Body of pancreas (tissue), 4 donors: ENCODE measurements around the gene RUBCN. TPM values are rescaled to one million over a fixed set of nuclear protein-coding genes. Genes with fewer than 3 reads are reported as not detected.

Experiments
- ATAC-seq: fragments of 150-250 bp; one replicate; pipeline ENCODE4 v1.9.1; 2016
- DNase-seq, 4 donors: peaks; one replicate each; pipeline ENCODE4 v3.0.0-alpha.2; 2019
- H3K27ac ChIP-seq, 4 donors: fragments of 200-600 bp; sonication (generic); 1 replicate in 3 of 4; 2 replicates in 1 of 4; pipeline versions ENCODE4 v1.5.1 to v1.6.1; 2016 to 2019; ENCODE audit warnings: mild to moderate bottlenecking in 1 of 4, mixed read lengths in 1 of 4, moderate library complexity in 1 of 4
- H3K27me3 ChIP-seq, 2 donors: fragments of 200-600 bp; sonication (generic); one replicate each; pipeline ENCODE4 v1.6.0; 2016; ENCODE audit warnings: mild to moderate bottlenecking in 1 of 2
- H3K36me3 ChIP-seq, 2 donors: fragments of 200-600 bp; sonication (generic); replicated peaks in 1 of 2; 2 replicates each; pipeline ENCODE4 v1.5.1; 2016; ENCODE audit warnings: low read depth in 2 of 2; ENCODE audit not compliant: insufficient read depth in 1 of 2
- H3K4me1 ChIP-seq: fragments of 200-600 bp; sonication (generic); one replicate; pipeline ENCODE4 v1.6.0; 2016
- H3K4me3 ChIP-seq, 2 donors: fragments of 200-600 bp; sonication (generic); 1 replicate in 1 of 2; 2 replicates in 1 of 2; pipeline ENCODE4 v1.5.1; 2016 to 2019
- H3K9me3 ChIP-seq, 3 donors: fragments of 200-600 bp; sonication (generic); 1 replicate in 2 of 3; 2 replicates in 1 of 3; pipeline ENCODE4 v1.5.1; 2016
- POLR2A ChIP-seq, 3 donors: fragments of 450-650 bp; IDR thresholded peaks; one replicate each; pipeline ENCODE4 v1.6.1; 2016; ENCODE audit warnings: antibody characterized with exemption in 3 of 3, mild to moderate bottlenecking in 2 of 3
- WGBS, 2 donors: methylation state at CpG; one replicate each; pipeline ENCODE4 v1.1.5; 2017; 5-methylcytosine and 5-hydroxymethylcytosine counted together
- intact Hi-C: fragments of 100-400 bp; cut with DNase I; formaldehyde crosslinking; loops from one replicate; pipeline ENCODE4 v1.15.1; 2023
- total RNA-seq, 2 donors: library from RNA; depleted of rRNA; stranded (reverse); fragments of >200 nt; gene quantifications; one replicate each; pipeline ENCODE4 v1.1.0, GENCODE V29; 2016
- TF ChIP-seq, protein P1 (sequence below), 7 experiments: fragments of 450-650 bp in 4 of 7; fragments of 200-600 bp in 3 of 7; sonication (generic) in 3 of 7; IDR thresholded peaks; one replicate each; pipeline ENCODE4 v1.5.1; 2016 to 2019; ENCODE audit warnings: antibody characterized with exemption in 7 of 7

RUBCN gene
- total RNA-seq: 10 to 100 TPM; 23.1 to 33.0 TPM

DNA sequence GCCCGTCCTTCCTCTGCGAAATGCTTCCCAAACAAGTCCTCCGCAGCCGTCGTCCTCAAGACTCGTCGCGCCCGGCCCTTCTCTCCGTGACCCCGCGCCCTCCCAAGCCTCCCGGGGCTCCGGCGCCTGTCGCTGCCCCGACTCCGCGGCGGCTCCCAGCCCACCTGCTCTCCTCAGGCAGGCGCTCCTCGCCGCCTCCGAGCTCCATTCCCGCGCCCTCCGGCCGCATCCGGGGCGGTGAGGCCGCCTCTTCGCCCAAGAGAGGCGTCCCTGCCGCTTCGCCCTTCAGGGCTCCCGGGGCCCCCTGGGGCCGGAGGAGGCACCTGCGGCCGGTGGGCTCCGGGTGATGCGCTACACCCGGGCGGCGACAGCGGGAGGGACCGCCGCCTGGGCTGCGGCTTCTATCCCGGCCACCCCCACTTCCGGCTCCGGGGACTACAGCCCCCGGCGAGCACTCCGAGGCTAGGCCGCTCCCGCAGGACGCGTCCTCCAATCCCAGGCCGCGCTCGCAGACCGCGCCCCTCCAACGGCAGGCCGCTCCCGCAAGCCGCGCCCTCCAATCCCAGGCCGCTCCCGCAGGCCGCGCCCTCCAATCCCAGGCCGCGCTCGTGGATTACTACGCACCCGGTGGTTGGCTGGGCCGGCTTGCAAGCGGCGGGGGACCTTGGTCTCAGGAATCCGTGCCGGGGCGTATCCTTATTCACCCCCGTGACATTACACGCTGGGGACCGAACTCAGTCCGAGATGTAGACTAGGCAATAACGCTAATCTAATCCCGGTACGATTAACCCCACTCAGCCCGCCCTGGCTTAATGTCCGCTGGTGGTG is at the start of gene RUBCN:
Gene RUBCN (minus strand): TSS at position 414 of the 828 bp plus-strand sequence. CDS start 185 bp downstream, at position 229.
- Histone ChIP-seq H3K9me3 (no peaks in the 10 kb centered on the region), H3K27me3 (no peaks in the 10 kb centered on the region), H3K36me3 (no peaks in the 10 kb centered on the region), H3K4me1 (peaks cover 16% of the 10 kb centered on the region), H3K4me3 (peak within 1 kb of the TSS; percentile 82 to 93), H3K27ac (peak within 1 kb of the TSS; percentile 60 to 87 (median 74))
- DNase-seq: peak; percentile 94 to 95 (median 94)
- peak; percentile 99 for ATAC-seq
- intact Hi-C loops: no loop called here
- peak; percentile 49 to 70 (median 66) for TF ChIP-seq POLR2A (IDR thresholded peaks at IDR 0.05)
- TF ChIP-seq, protein P1, sequence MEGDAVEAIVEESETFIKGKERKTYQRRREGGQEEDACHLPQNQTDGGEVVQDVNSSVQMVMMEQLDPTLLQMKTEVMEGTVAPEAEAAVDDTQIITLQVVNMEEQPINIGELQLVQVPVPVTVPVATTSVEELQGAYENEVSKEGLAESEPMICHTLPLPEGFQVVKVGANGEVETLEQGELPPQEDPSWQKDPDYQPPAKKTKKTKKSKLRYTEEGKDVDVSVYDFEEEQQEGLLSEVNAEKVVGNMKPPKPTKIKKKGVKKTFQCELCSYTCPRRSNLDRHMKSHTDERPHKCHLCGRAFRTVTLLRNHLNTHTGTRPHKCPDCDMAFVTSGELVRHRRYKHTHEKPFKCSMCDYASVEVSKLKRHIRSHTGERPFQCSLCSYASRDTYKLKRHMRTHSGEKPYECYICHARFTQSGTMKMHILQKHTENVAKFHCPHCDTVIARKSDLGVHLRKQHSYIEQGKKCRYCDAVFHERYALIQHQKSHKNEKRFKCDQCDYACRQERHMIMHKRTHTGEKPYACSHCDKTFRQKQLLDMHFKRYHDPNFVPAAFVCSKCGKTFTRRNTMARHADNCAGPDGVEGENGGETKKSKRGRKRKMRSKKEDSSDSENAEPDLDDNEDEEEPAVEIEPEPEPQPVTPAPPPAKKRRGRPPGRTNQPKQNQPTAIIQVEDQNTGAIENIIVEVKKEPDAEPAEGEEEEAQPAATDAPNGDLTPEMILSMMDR (IDR thresholded peaks at IDR 0.05): peak in 1 of 7 experiments; percentile 10
- WGBS, 2 donors: 0 to 1% methylated on average over 18 to 83 of the region's 92 CpGs

DNA sequence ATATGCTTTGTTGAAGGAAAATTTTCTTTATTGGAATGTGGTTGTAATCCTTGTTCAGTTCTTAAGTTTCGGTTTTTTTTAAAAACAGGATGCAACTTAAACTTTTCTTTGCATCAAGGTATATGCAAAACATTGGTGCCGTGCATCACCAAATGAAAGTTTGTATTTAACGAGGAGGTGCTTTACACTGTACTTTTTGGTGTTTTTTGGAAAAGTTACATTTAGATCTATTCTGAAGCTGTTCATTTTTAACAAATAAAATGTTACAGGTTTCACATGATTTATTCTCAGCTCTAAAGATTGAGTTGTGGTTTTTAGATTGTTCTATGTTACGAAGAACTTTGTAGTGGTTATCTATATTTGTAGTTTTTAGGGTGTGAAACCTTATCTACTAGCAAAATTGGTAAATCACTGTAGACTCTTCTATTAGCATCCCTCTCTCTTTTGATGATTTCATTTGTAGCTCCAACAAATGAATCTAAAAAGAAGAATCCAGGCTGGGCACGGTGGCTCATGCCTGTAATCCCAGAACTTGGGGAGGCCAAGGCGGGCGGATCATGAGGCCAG is 47.4 kb upstream of the RUBCN start:
- Histone ChIP-seq H3K27me3 (no peaks in the 10 kb centered on the region), H3K36me3 (peaks cover 0 to 11% of the 10 kb centered on the region in 2 donors), H3K27ac (no peak overlapping the region), H3K4me3 (no peak overlapping the region), H3K4me1 (no peaks in the 10 kb centered on the region), H3K9me3 (no peaks in the 10 kb centered on the region)
- 96 to 97% methylated on average over 7 of the region's 7 CpGs for WGBS, 2 donors
- TF ChIP-seq, protein P1 (IDR thresholded peaks at IDR 0.05): no peak
- TF ChIP-seq POLR2A (IDR thresholded peaks at IDR 0.05): no peak
- DNase-seq: no peak
- no peak for ATAC-seq
- intact Hi-C loops: no loop called here

DNA sequence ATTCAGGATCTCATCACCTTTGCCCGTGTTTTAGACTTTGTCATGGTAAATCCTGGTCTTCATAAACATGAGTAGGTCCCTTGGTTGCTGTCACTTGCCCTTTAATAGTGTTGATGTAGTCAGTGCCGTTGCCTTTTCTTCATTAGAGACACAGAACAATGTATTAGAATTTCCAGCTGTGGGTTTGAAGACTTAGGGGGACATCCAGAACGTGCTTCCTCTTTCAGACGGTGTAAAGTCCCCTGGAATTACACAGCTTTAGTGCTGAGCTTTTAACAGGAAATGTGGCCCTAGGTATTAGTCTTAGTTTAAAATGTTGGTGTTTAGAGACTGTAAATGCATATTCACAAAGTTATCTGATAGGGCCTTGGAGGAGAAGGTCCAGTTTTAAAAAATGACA is 45.5 kb upstream of the RUBCN start:
- Histone ChIP-seq H3K4me1 (no peaks in the 10 kb centered on the region), H3K9me3 (no peaks in the 10 kb centered on the region), H3K36me3 (peaks cover 0 to 23% of the 10 kb centered on the region in 2 donors), H3K27me3 (no peaks in the 10 kb centered on the region), H3K27ac (no peak overlapping the region), H3K4me3 (no peak overlapping the region)
- 64 to 80% methylated on average over 4 of the region's 4 CpGs for WGBS, 2 donors
- no peak for TF ChIP-seq POLR2A (IDR thresholded peaks at IDR 0.05)
- TF ChIP-seq, protein P1 (IDR thresholded peaks at IDR 0.05): no peak
- intact Hi-C loops: no loop called here
- ATAC-seq (no peak), DNase-seq (no peak)

DNA sequence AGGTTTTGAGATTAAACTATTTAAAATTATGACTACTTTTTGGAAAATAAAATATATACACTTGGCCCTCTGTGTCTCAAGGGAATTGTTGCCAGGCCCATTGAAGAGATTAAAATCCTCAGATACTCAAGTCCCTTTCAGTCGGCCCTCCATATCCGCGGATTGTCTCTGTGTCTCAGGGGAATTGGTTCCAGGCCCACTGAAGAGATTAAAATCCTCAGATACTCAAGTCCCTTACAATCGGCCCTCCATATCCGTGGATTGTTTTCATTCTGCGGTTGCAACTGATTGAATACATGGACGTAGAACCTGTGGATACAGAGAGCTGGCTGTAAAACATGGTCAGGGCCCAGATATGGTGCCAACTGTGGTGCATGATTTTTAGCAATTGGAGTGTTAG is 38.6 kb upstream of the RUBCN start:
- H3K27me3 ChIP-seq: no peaks in the 10 kb centered on the region
- no peaks in the 10 kb centered on the region for H3K9me3 ChIP-seq
- H3K4me1 ChIP-seq: no peaks in the 10 kb centered on the region
- ATAC-seq (no peak), DNase-seq (no peak)
- no peak overlapping the region for H3K27ac ChIP-seq
- TF ChIP-seq, protein P1 (IDR thresholded peaks at IDR 0.05): no peak
- no peak for TF ChIP-seq POLR2A (IDR thresholded peaks at IDR 0.05)
- H3K4me3 ChIP-seq: no peak overlapping the region
- intact Hi-C loops: no loop called here
- 78 to 82% methylated on average over 7 of the region's 7 CpGs for WGBS, 2 donors
- H3K36me3 ChIP-seq: peaks cover 9 to 35% of the 10 kb centered on the region in 2 donors
